Activated CD4-positive, alpha-beta memory T cell treated with anti-CD3 and anti-CD28 coated beads, Interleukin-2, amount 10 ng/mL, durations not matched to agents 7 days and 5 days (primary cell): Measurements from ENCODE around the gene FOXC1. TPM values are rescaled to one million over a fixed set of nuclear protein-coding genes. Genes with fewer than 3 reads are reported as not detected.

Experiments
- CTCF ChIA-PET: fragments of 350-600 bp; sonication (Branson Sonifier 250); formaldehyde crosslinking; loops from one replicate; lab custom pipeline; 2021; ENCODE audit warnings: antibody characterized with exemption, inconsistent platforms; lab: Charles Lee
- POLR2A ChIA-PET: fragments of 350-600 bp; sonication (Branson Sonifier 250); formaldehyde crosslinking; loops from one replicate; lab custom pipeline; 2021; ENCODE audit warnings: antibody characterized with exemption; lab: Charles Lee
- DNase-seq: peaks from one replicate; pipeline ENCODE4 v3.0.0-alpha.2; 2020
- H3K27ac Mint-ChIP-seq: one replicate; pipeline ENCODE4 v1.8.0; 2021; ENCODE audit warnings: mild to moderate bottlenecking, mixed read lengths
- H3K27me3 Mint-ChIP-seq: one replicate; pipeline ENCODE4 v1.8.0; 2021; ENCODE audit warnings: mixed read lengths
- H3K36me3 Mint-ChIP-seq: one replicate; pipeline ENCODE4 v1.8.0; 2021; ENCODE audit warnings: low read depth, mixed read lengths
- H3K4me1 Mint-ChIP-seq: one replicate; pipeline ENCODE4 v1.8.0; 2021; ENCODE audit warnings: mixed read lengths
- H3K4me3 Mint-ChIP-seq: one replicate; pipeline ENCODE4 v1.8.0; 2021; ENCODE audit warnings: mild to moderate bottlenecking, mixed read lengths
- H3K9me3 Mint-ChIP-seq: one replicate; pipeline ENCODE4 v1.8.0; 2021; ENCODE audit warnings: mixed read lengths
- total RNA-seq, 2 experiments: library from RNA; stranded (reverse); gene quantifications; one replicate each; pipeline ENCODE4 v1.2.3, GENCODE V29; 2021

The FOXC1 gene
- under 1 TPM in 1 of 2 experiments, not detected in 1; 0.08 TPM for total RNA-seq

DNA sequence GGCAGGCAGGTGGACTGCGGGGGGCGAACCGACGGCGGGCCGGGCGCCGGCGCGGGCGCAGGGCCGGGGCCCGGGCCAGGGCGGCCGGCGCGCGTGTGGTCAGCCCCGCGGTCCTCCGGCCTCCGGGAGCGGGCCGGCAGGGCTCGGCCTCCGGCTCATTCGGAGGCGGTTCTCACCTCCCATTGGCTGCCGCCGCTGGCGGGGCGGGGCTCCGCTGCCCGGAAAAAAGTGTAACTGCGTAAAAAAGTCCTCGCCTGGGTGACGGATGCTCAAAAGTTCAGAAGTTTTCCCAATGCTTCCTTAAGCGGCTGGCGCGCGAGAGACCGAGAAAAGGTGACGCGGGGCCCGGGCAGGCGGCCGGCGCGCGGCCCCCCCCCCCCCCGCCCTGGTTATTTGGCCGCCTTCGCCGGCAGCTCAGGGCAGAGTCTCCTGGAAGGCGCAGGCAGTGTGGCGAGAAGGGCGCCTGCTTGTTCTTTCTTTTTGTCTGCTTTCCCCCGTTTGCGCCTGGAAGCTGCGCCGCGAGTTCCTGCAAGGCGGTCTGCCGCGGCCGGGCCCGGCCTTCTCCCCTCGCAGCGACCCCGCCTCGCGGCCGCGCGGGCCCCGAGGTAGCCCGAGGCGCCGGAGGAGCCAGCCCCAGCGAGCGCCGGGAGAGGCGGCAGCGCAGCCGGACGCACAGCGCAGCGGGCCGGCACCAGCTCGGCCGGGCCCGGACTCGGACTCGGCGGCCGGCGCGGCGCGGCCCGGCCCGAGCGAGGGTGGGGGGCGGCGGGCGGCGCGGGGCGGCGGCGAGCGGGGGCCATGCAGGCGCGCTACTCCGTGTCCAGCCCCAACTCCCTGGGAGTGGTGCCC lies at the start of gene FOXC1:
Gene FOXC1 (plus strand): TSS at position 268 of the 849 bp plus-strand sequence. CDS start 531 bp downstream, at position 799.
- ChIA-PET CTCF (interaction anchor here (0.9 to 3.5 kb wide), 4 partner anchors 9 to 86 kb away, joined by 3 to 14 read pairs (median 4); no protein-coding TSS in a partner anchor), POLR2A (no interaction called here)
- DNase-seq: peak; percentile 52
- Mint-ChIP-seq H3K27ac (no peak within 1 kb of the TSS), H3K4me3 (peak within 1 kb of the TSS; percentile 59), H3K9me3 (no peaks in the 10 kb centered on the region), H3K36me3 (peaks cover 11% of the 10 kb centered on the region), H3K27me3 (peaks cover 65% of the 10 kb centered on the region), H3K4me1 (peaks cover 40% of the 10 kb centered on the region)

GRCh38 chr6:1560281-1561058 lies 49.2 kb upstream of the FOXC1 start:
- no peak overlapping the region for H3K4me3 Mint-ChIP-seq
- H3K36me3 Mint-ChIP-seq: no peaks in the 10 kb centered on the region
- H3K27me3 Mint-ChIP-seq: peaks cover 35% of the 10 kb centered on the region
- H3K9me3 Mint-ChIP-seq: no peaks in the 10 kb centered on the region
- no peak for DNase-seq
- no peak overlapping the region for H3K27ac Mint-ChIP-seq
- POLR2A ChIA-PET: no interaction called here
- CTCF ChIA-PET: interaction anchor here (2.6 to 4.1 kb wide), 2 partner anchors 8 to 36 kb away, joined by 16 to 23 read pairs; no protein-coding TSS in a partner anchor
- H3K4me1 Mint-ChIP-seq: peaks cover 2% of the 10 kb centered on the region

GRCh38 chr6:1561355-1561754 lies 48.4 kb upstream of the FOXC1 start:
- Mint-ChIP-seq H3K4me3 (no peak overlapping the region), H3K9me3 (no peaks in the 10 kb centered on the region), H3K4me1 (no peaks in the 10 kb centered on the region), H3K27ac (no peak overlapping the region), H3K36me3 (no peaks in the 10 kb centered on the region), H3K27me3 (peaks cover 35% of the 10 kb centered on the region)
- no peak for DNase-seq
- POLR2A ChIA-PET: no interaction called here
- CTCF ChIA-PET: interaction anchor here (2.6 to 4.1 kb wide), 2 partner anchors 9 to 37 kb away, joined by 16 to 23 read pairs; no protein-coding TSS in a partner anchor

DNA sequence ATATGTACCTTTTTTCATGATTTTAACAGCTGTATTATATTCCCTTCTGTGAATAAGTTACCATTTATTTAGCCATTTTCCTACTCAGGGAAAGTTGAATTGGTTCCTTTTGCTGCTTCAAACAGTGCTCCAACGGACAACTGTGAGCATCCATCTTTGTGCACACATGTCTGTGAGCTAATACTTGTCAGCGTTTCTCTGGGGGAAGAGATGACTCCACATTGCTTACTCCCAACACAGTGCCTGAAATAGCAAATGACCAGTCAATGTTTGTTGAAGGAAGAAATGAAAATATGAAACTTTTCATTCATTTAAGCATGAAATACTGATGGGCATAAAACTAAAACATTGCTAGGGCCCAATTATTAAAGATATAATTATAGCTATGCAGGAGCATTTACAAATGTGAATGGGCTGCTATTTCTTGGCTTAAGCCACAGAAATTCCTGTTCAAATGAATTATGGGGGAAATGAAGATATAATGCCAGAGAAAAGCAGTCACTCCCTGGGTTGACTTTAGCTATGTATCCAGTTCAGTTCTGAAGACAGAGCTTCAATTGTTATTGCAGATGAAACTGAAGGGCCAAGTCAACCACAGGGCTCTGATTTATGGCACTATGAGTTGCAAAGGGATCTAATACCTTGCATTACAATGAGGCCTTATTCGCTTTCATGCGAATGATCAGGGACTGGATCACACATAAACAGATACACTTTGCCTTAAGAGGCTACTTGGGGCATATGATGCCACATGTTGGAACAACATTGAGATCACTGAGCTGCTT lies 47.4 kb upstream of the FOXC1 start:
- Mint-ChIP-seq H3K27me3 (peaks cover 30% of the 10 kb centered on the region), H3K4me1 (no peaks in the 10 kb centered on the region), H3K27ac (no peak overlapping the region), H3K36me3 (no peaks in the 10 kb centered on the region), H3K4me3 (no peak overlapping the region), H3K9me3 (no peaks in the 10 kb centered on the region)
- DNase-seq: no peak
- ChIA-PET POLR2A (no interaction called here), CTCF (interaction anchor here (0.7 to 4.1 kb wide), 4 partner anchors 10 to 126 kb away, joined by 3 to 23 read pairs (median 10); no protein-coding TSS in a partner anchor)

DNA sequence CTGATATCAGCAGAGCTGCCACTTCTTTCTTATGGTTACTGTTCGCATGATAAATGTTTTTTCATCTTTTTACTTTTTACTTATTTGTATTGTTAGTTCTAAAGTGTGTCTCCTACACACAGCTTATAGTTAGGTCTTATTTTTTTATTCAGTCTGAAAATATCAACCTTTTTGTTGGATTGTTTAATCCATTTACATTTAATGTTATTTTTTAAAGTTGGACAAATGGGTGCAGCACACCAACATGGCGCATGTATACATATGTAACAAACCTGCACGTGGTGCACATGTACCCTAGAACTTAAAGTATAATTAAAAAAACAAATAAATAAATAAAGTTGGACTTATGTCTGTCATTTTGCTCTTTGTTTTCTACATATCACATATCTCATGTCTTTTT lies 40.3 kb upstream of the FOXC1 start:
- no peak overlapping the region for H3K4me3 Mint-ChIP-seq
- no peak overlapping the region for H3K27ac Mint-ChIP-seq
- CTCF ChIA-PET: no interaction called here
- H3K36me3 Mint-ChIP-seq: peaks cover 2% of the 10 kb centered on the region
- POLR2A ChIA-PET: no interaction called here
- H3K9me3 Mint-ChIP-seq: peaks cover 6% of the 10 kb centered on the region
- no peaks in the 10 kb centered on the region for H3K4me1 Mint-ChIP-seq
- H3K27me3 Mint-ChIP-seq: peaks cover 29% of the 10 kb centered on the region
- DNase-seq: no peak

GRCh38 chr6:1570848-1571247 lies 38.9 kb upstream of the FOXC1 start:
- no peaks in the 10 kb centered on the region for H3K4me1 Mint-ChIP-seq
- no peak overlapping the region for H3K4me3 Mint-ChIP-seq
- H3K27ac Mint-ChIP-seq: no peak overlapping the region
- H3K27me3 Mint-ChIP-seq: peaks cover 29% of the 10 kb centered on the region
- peaks cover 2% of the 10 kb centered on the region for H3K36me3 Mint-ChIP-seq
- POLR2A ChIA-PET: no interaction called here
- CTCF ChIA-PET: no interaction called here
- peaks cover 6% of the 10 kb centered on the region for H3K9me3 Mint-ChIP-seq
- no peak for DNase-seq

DNA sequence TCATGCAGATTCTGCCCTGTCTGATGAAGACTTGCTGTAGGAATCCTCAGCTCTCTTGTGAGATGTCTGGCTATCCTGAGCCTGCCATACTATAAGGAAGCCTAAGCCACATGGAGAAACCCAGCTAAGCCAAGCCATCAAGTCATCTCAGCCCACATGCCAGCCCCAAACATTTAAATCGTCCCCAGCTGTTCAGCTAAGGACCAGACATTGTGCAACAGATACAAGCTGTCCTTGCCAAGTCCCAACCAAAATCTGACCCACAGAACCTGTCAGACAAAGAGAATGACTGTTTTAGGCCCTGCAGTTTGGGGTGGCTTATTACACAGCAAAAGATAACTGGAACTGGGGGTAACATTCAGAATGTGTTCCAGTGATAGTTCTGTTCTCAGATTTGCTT lies 36.8 kb upstream of the FOXC1 start:
- ChIA-PET POLR2A (no interaction called here), CTCF (interaction anchor here (1.0 to 2.1 kb wide), 2 partner anchors 10 to 49 kb away, joined by 4 to 12 read pairs; no protein-coding TSS in a partner anchor)
- Mint-ChIP-seq H3K4me1 (no peaks in the 10 kb centered on the region), H3K4me3 (no peak overlapping the region), H3K27ac (no peak overlapping the region), H3K27me3 (peaks cover 30% of the 10 kb centered on the region), H3K9me3 (peaks cover 6% of the 10 kb centered on the region), H3K36me3 (peaks cover 2% of the 10 kb centered on the region)
- DNase-seq: no peak

DNA sequence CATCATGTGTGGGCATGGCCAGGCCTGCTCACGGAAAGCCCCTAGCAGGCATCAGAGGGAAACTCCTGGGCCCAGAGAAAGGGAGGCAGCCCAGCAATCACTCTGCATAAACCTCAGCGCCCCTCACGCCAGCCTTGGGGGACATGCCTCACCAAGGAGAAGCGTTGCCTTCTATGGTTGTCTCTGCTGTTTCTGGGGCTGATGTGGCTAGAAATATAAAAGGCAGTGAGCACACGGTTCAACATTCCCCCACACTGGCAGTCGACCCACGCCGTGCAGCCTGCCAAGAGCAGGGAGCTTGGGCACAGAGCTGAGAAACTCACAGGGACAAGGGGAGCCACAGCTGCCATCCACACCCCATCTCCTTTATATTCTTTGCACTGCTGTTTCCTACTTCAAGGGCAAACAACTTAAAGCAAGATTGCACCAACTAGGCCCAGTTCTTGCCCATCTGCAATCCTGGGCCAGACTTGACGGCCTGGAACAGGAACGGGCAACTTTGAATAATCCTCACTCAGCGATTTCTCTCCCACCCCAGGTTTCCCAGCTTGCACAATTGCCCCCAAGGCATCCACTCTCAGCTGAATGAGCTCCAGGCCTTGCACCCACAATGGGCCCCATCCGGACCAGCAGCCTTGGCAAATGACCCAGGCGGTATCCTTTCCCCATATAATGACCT lies 35.5 kb upstream of the FOXC1 start:
- DNase-seq: no peak
- Mint-ChIP-seq H3K4me3 (no peak overlapping the region), H3K9me3 (peaks cover 6% of the 10 kb centered on the region), H3K27ac (no peak overlapping the region), H3K4me1 (no peaks in the 10 kb centered on the region), H3K27me3 (peaks cover 30% of the 10 kb centered on the region), H3K36me3 (peaks cover 2% of the 10 kb centered on the region)
- ChIA-PET CTCF (no interaction called here), POLR2A (no interaction called here)

DNA sequence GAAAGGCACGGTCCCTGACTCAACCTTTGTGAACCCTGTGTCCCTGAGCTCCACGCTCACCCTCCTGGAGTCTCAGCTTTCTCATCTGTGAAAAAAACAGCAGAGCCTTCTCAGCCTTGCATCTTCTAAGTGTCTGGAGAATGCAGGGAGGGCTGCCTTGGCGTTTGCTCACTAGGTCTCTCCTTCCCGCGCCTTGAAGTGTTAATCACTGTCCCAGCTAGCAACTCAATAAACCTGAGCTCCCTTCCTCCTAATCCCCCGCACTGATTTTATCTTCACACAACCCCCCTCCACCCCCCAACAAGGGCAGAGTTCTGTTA lies 34.9 kb upstream of the FOXC1 start:
- no peak overlapping the region for H3K27ac Mint-ChIP-seq
- CTCF ChIA-PET: no interaction called here
- no peak overlapping the region for H3K4me3 Mint-ChIP-seq
- DNase-seq: no peak
- no peaks in the 10 kb centered on the region for H3K4me1 Mint-ChIP-seq
- peaks cover 6% of the 10 kb centered on the region for H3K9me3 Mint-ChIP-seq
- POLR2A ChIA-PET: no interaction called here
- peaks cover 30% of the 10 kb centered on the region for H3K27me3 Mint-ChIP-seq
- peaks cover 2% of the 10 kb centered on the region for H3K36me3 Mint-ChIP-seq

DNA sequence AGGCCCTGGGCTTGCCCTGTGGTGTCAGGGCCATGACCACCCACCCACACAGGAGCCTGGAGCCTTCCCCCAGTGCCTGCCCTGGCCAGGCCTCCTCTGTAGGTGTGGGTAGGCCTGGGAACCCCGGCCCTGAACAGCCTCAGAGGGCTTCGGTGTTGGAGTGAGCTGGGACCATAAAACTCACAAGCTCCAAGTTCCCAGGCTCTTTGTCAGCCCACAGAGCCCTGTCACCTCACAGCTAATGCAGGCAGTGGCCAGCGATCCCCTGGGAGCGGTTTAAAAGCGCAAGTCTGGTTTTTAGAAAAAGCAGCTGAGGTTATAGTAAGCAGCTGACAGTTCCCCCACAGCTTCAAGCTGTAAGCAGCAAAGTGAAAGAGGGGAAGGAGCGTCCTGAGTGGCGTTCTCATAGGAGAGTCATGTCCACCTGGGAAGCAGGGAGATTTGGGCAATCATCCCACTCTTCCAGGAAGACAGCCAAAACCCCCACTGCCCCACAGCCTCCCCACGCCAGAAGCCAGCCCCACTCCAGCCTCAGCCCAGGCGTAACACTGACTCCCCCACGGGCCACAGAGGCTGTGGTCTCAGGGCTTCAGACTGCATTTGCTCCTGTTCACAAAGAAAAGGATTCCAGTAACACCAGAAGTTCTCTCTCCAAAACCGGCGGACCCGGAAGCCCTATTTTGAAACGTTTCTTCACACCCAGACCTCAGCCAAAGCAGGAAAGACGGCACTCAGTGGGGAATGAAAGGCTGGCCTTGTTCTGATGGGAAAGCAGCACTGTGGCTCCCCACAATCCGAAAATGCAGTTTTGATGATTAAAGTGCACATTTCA lies 34.3 kb upstream of the FOXC1 start:
- no peak for DNase-seq
- Mint-ChIP-seq H3K9me3 (peaks cover 6% of the 10 kb centered on the region), H3K4me3 (no peak overlapping the region), H3K27me3 (peaks cover 29% of the 10 kb centered on the region), H3K4me1 (no peaks in the 10 kb centered on the region), H3K27ac (no peak overlapping the region), H3K36me3 (peaks cover 2% of the 10 kb centered on the region)
- ChIA-PET POLR2A (no interaction called here), CTCF (no interaction called here)

DNA sequence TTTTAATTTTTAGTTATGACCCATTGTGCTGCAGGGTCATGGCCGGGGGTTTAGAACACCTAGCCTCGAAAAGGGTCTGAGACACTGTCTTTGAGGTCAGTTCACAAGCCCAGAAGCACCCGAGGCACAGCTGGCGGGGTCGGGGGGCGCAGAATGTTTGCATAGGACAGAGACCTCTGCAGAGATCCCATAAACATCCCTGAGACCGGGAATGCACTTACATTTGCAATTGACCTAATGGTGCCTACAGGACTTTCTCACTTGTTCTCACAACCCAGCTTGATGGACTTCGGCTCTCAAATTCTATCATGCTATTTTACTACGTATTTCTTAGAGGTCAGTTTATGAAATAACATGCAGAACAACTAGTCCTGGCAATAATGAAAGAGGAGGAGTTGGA lies 33.5 kb upstream of the FOXC1 start:
- peaks cover 22% of the 10 kb centered on the region for H3K27me3 Mint-ChIP-seq
- no peaks in the 10 kb centered on the region for H3K4me1 Mint-ChIP-seq
- no peak for DNase-seq
- POLR2A ChIA-PET: no interaction called here
- H3K4me3 Mint-ChIP-seq: no peak overlapping the region
- H3K36me3 Mint-ChIP-seq: no peaks in the 10 kb centered on the region
- H3K9me3 Mint-ChIP-seq: peaks cover 2% of the 10 kb centered on the region
- H3K27ac Mint-ChIP-seq: no peak overlapping the region
- CTCF ChIA-PET: no interaction called here
